HG02981 (cell line): ENCODE data around the gene ALG8.
"Not testable (repeated sequence)": the region's sequence is repeated elsewhere in the genome, so short reads cannot be mapped to it uniquely, and the experiment has no call there.

Source experiments
- ATAC-seq: cut with Tn5 transposase; IDR thresholded peaks from one replicate; pipeline ENCODE4 v1.9.1; 2021; ENCODE audit warnings: mild to moderate bottlenecking, moderate library complexity; ENCODE audit not compliant: unreplicated experiment

Gene ALG8

DNA sequence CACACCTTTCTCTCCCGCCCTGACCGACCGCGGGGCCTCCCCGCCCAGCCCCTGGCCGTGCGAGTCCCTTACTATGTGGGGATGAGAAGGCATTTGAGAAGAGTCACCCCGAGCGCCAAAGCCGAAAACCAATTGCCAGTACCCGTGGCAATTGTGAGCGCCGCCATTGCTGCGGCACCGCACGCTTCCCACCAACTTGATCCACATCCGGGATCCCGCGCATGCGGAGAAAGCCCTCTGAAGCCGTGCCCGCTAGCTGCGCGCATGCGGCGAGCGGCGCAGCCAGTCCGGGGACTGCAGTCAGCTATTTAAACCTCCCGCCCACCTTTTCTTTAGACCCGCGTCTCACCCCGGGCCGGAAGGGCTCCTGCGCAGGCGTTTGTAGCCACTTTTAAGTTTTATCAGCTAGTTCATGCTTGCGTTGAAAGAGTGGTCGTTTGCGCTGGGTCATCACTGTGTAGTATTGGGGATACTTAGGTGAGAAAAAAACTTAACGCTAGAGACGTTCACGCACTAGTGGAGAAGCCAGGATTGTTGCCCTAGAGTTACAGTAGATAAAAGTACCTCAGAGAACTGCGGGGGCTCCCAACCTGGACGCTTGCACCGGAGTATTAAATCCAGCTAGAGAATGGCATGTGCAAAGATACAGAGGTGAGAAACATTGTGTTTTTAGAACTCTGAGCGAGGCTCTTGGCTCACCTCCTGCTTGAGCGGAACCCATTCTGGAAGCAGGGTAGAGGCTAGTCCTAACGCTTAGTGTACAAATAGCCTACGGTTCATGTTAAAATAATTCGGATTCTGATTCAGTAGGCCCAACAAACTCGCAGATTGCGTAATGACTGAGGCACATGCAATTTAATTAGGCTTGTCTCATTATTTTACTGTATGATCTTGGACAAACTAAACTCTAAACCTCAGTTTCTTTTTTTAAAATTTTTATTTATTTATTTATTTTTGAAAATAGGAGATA lies at the start of gene ALG8:
TSS of gene ALG8 (minus strand) at position 205 of the 970 bp plus-strand sequence. CDS start at position 167, 38 bp downstream.
- ATAC-seq = peak; percentile 90

DNA sequence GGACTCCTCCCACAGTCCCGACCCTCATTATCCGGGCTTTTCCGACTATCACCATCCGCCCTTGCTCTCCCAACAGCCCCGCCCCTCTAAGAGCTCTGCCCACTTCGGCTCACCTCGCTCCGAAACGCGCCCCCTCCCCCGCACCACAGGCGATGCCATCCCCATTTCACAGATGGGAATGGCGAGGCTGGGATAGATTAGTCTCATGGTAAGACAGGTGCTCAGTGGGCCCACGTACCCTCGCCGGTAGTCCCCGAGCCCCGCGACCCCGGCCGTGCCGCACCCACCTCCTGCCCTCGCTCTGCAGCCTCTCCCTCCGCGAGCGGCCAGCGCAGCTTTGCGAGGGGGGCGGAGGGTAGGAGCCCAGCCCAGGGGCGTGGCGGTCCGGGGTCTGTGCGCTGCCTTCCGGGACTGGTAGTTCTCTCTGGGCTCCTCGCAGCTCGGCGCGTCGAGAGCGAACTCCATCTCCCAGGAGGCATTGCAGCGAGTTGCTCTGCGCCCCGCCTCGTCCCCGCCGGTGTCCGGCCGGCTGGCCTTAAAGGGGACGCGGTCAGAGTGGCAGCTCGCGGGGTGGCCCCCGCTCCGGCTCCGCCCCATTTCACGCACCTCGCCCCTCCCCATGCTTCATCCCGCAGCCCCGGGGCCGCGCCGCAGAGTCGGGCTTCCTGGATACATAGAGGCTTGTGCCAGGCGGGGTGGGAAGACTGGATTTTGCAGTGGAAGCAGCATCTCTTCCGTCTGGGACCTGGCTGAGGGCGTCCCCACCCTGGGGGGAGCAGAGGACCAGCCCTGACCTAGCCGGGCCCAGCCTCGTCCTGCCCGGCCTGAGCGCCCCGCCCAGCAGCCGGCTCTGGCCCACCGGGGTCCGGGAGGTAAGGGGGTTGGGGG lies 49.1 kb upstream of the ALG8 start, which contains the start of the genes KCTD21 and USP35:
TSS of gene KCTD21 (minus strand) at position 341 of the 888 bp plus-strand sequence. CDS start 14,072 bp downstream, outside the sequence.
TSS of gene USP35 (plus strand) at position 634 of the 888 bp plus-strand sequence. CDS start 7,327 bp downstream, outside the sequence.
- peak; percentile 98 for ATAC-seq

DNA sequence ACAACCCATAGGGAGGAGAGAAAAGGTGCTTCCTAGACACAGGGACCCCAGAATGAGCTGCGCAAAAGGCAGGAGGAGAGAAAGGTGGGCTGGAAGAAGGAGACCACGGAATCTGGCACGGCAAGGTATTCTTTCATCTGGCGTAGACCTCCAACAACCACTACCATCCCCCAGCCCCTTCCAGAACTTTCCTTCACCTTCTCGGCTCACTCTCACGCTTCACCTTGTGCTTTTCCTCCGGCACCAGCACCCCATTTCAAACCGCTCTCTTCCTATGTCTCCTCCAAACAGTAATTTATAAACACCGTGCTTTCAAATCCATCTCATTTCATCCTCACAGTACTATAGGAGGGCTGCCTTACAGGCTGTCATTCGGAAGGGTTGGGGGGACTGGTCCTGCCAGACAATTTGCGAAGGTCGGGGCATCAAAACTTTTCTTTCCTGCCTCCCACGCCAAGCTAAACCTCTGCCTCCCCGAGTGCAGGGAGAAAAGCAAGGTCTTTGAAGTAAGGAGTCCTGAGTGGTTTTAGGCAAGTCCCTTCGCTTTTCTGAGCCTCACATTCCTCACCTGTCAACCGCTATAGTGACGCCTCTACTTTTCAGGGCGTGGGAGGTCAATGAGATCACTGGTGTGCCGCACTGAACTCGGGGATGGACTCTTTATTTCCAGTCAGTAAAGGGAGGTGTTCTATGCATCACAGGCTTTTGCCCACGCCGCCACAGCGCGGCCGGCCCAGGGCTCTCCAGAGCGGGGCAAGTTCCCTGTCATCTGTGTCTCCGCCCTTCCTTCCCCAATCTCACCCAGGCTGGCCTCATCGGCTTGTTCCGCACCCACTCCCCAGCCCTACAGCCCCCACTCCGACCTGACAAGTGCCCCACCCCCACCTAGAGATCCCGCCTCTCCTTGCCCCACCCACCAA lies 48.2 kb upstream of the ALG8 start:
- peak; percentile 22 for ATAC-seq

DNA sequence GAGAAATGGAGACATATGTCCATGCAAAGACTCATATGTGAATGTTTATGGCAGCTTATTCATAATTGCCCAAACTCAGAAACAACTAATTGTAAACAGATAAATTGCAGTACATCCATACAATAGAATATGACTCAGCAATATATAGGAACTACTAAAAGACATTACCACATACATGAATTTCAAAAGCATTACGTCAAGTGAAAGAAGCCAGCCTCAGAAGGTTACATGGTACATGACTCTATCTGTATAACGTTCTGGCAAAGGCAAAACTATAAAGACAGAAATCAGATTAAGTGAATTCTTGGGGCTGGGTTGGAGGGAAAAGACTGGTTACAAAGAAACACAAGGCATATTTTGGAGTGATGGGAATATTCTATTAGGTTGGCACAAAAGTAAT lies 41.8 kb upstream of the ALG8 start:
- no peak for ATAC-seq

DNA sequence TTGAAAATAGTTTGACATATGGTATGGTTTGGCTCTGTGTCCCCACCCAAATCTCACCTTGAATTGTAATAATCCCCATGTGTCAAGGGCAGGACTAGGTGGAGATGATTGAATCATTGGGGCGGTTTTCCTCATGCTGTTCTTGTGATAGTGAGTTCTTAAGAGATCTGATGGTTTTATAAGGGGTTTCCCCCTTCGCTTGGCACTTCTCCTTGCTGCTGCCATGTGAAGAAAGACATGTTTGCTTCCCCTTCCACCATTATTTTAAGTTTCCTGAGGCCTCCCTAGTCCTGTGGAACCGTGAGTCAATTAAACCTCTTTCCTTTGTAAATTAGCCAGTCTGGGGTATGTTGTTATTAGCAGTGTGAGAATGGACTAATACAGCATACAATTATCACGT lies 41.3 kb upstream of the ALG8 start:
- ATAC-seq = no peak

DNA sequence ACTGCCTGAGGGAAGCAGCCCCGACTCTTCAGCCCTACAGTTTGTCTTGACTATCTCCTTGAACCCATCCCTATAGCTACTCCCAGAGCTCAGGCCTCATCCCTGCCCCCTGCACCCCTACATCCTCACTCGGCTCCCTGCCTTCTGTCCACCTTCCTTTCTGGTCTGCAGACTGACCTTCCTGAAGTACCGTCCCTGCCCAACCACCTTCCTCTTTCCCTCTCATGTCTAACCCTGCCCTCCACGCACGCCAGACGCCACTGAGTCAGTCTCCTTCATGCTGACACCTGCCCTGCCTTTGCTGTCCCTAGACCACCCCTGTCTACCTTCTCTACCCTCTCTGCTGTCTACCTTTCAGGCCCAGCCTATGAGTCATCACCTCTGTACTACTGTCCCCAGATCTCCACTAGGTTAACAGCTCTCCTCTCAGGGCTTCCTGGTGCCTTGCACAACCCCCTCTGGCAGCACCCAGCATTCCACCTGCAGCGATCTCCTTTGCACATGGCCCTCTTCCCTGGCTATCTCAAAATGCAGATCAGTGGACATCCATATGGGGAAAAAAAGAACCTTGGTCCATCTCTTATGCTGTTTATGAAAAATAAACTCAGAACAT lies 40.1 kb upstream of the ALG8 start:
- no peak for ATAC-seq

DNA sequence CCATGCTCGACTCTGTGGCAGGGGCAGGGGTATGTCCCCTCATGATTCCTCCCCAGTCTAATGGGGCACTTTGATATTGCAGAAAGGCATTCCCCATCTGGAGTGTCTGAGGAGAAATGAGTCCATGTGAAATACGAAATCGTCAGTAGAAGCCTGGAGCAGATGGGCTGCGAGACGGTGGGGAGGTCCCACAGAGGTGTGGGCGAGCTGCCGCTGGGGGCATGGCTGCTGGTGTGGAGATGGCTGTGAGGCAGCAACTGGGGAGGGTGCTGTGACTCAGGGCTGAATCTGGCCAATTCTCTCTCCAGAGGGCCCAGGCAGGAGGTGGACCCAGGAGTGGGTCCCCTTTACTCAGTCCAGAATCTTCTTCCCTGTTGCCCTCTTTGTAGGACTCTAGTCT lies 37.8 kb upstream of the ALG8 start:
- no peak for ATAC-seq

DNA sequence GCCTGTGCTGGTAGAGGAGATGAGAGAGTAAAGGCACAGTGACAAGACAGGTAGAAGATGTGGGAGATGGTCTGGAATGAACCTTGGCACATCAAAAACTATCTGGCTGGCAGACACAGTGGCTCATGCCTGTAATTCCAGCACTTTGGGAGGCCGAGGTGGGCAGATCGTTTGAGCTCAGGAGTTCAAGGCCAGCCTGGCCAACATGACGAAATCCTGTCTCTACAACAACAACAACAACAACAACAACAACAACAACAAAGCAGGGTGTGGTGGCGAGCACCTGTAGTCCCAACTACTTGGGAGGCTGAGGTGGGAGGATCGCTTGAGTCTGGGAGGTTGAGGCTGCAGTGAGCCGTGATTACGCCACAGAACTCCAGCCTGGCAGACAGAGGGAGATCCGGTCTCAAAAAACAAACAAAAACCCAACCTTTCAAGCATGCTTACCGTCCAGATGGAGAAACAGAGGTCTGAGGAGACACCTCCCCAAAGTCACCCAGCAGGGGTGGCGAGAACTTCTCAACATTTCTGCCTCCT lies 37.2 kb upstream of the ALG8 start:
- no peak for ATAC-seq

DNA sequence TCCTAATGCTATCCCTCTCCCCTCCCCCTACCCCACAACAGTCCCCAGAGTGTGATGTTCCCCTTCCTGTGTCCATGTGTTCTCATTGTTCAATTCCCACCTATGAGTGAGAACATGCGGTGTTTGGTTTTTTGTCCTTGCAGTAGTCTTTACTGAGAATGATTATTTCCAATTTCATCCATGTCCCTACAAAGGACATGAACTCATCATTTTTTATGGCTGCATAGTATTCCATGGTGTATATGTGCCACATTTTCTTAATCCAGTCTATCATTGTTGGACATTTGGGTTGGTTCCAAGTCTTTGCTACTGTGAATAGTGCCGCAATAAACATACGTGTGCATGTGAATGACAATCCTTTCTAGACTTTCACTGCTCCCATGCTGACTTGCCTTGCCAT lies 36.4 kb upstream of the ALG8 start:
- ATAC-seq = not testable (repeated sequence)

DNA sequence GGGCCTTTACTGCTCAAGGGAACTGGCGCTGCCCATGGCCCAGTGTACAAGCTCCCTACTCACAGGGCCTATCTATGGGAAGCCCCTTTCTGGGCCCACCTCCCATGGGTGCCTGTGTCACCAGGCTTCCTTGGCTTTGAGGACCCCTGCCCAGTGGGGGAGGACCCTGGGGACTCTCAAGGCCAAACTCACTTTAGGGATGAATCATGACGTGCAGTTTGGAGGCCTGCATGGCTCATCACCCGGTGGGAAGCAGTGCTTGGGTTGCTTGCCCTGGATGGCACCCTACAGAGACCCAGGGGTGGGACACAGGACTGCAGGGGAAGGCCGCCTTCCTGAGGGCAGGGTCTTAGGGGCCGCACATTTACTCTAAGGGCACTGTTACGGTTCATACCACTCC lies 32.5 kb upstream of the ALG8 start:
- ATAC-seq = no peak

DNA sequence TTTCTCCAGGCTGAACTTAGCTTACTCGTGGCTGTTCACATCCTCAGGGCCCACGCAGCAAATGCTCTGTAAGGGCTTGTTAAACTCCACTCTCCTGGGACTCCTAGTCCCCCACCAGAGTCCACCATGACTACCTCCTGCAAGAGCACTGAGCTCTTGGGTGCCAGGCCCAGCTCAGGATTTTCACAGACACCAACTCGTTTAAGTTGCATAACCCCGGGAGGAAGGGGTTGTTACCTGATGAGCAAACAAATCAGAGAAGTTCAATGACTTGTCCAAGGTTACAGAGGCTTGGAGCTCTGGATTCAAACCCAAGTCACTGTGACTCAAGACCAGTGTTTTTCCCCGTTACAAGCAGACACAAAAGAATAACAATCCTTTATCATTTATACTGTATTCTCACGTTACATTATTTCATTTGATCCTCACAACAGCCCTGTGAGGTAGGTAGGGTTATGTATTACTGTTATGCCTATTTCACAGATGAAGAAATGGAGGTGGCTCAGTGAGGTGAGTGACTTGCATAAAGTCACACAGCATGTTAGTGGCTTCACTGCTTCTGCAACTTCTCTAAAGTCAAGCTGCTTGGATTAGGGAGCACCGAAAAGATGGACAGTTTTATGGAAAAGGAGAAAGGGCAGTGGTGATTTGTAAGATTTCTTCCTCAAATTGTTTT lies 31.6 kb upstream of the ALG8 start:
- ATAC-seq = no peak

DNA sequence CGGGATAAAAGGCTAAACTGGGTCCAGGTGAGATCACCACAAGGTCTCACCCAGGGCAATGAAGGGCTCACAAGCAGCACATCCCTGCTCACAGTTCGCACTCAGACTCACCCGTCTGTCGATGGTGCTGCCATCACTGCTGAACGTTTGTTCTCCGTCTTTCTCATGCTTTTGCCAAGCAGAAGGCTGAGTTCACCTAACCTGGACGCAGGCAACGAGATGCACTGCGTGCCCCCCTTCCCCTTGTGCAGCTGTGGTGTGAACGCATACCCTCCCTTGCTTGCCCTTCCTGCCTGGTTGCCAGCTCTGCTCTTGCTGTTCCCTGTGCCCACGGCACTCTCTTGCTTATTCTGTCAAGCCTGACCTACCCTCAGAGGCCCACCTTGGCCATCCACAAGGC lies 31.0 kb upstream of the ALG8 start:
- no peak for ATAC-seq

DNA sequence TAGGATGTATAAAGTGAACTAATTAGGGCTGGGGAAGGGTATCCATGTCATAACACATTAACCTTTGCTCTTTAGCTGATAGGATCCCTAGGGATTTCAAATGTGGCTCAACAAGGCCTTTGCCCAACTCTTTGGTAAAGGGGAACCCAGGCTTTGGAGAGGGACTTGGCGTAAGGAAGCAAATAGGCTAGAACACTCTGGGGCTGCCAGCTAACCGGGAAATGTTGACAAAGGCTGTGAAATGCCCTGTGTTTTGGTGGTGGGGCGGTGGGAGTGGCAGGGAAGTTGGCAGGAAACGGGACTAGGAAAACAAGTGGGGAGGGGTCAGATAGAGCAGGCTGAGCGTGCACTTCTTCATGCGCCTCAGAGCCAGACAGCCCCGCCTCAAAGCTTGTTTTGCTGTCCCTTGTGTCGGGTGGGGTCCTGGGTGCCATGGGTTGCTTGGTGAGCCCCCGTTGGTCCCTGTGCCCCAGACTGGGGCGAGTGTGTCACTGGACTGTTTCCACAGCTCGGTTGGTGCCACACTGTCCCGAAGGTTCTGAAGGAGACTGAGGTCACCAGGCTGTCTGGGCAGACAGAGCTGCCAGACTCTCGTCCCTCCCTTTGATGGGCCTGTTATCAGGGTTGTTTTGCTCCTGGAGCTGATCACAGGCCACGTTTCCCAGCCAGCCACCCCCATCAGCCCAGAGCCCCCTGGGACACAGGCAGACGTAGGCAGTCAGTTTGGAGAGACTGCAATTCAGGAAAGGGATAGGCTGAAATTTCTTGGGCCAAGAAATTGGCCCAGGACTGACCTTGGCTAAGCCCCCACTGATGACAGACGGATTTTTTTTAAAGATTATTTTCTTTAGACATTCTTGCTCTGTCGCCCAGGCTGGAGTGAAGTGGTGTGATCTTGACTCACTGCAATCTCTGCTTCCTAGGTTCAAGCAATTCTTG lies 29.4 kb upstream of the ALG8 start:
- ATAC-seq = no peak

DNA sequence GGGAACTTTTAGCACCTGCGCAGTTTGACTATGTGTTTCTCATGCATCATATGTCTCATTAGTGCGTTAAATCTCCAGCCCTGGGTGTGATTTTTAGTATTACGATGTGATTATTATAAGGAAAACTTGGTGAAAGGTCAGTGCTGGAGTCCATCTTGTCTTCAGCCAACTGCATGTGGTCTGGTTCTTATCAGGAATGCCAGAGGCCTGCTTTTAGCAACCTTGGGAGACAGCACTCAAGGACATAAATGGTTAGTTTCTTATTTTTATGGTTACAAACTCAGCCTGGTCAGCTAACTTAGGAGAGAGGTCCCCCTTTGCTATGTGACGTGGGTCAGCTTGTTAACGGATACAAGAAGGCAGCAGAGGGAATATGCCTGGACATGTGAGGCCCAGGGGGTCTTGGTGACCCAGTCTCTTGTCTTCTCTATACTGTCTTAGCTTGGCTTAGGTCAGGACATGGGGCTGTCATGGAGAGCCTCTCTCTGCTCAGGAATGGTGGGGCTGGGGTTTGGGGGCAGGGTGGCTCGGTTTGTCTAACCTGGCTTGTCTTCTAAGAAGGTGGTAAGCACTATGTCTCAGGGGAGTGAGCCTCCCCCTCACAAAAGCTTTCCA lies 27.5 kb upstream of the ALG8 start:
- ATAC-seq = no peak

DNA sequence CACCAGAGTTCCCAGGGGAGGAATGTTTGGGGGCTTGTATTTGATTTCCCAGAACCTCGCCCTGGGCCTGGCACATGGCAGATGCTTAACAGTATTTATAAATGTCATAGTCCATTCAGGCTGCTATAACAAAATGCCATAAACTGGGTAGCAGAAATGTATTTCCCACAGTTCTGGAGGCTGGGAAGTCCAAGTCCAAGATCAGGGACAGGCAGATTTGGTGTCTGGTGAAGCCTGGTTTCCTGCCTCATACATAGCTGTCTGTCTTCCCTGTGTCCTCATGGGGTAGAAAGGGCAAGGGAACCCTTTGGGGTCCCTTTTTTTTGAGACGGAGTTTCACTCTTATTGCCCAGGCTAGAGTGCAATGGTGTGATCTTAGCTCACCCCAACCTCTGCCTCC lies 25.0 kb upstream of the ALG8 start:
- ATAC-seq = no peak

DNA sequence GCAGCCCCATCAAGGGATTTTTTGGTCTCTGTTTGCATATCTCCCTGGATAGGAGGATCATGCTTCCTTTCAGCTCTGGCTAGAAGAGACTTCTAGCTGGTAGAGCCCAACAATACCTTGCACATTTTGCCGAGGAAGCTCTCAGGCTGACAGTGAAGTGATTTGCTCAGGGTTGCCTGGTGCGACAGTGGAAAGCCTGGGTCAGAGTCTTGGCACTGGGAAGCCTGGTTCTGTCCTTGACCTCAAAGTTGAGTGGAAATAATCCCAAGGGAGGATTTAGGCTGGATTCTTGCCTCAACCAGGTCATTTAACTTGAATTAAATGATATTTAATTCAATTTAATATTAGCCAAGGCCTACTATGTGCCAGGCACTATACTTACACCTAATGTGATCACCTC lies 24.4 kb upstream of the ALG8 start:
- ATAC-seq = no peak

DNA sequence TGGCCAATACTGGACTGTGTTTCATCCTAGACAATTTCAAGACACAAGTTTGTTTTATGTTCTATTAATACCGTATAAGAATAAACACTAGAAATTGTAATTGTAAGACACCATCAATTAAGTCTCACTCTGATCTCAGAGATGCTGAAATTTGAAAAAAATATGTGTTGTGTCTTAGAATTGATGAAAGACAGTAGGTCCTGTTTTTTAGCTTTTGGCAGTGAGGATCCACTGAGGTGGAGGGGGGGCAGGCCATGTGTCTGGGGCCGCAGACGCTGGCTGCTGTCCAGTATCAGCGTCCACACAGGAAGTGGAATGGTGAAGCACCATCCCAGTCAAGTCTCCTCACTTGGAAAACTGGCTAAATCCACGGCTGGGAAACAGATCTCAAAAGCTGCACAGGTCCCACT lies 22.5 kb upstream of the ALG8 start:
- ATAC-seq = no peak

DNA sequence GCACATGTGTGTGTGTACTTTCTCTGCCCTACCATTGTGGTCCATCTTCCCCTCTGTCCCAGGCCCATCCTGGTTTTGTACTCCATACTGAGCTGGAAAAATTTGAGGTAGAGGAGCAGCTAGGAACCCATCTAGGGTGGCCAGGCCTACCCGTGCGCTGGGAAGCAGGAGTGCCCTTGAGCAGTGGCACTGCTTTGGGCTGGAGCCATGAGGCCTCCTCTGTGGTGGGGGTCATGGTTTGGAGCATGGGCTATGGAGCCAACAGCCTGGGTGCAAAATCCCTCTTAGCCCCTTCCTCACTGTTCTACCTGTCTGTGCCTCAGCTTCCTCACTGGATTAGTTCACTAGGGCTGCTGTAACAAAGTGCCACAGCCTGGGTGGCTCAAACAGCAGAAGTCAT lies 21.9 kb upstream of the ALG8 start:
- ATAC-seq = no peak
